HG02759 (cell line): ENCODE data around the gene MTURN.

ENCODE experiments used
- ATAC-seq: cut with Tn5 transposase; IDR thresholded peaks from one replicate; pipeline ENCODE4 v1.9.1; 2021; ENCODE audit warnings: mild to moderate bottlenecking, moderate library complexity; ENCODE audit not compliant: unreplicated experiment

MTURN gene

DNA sequence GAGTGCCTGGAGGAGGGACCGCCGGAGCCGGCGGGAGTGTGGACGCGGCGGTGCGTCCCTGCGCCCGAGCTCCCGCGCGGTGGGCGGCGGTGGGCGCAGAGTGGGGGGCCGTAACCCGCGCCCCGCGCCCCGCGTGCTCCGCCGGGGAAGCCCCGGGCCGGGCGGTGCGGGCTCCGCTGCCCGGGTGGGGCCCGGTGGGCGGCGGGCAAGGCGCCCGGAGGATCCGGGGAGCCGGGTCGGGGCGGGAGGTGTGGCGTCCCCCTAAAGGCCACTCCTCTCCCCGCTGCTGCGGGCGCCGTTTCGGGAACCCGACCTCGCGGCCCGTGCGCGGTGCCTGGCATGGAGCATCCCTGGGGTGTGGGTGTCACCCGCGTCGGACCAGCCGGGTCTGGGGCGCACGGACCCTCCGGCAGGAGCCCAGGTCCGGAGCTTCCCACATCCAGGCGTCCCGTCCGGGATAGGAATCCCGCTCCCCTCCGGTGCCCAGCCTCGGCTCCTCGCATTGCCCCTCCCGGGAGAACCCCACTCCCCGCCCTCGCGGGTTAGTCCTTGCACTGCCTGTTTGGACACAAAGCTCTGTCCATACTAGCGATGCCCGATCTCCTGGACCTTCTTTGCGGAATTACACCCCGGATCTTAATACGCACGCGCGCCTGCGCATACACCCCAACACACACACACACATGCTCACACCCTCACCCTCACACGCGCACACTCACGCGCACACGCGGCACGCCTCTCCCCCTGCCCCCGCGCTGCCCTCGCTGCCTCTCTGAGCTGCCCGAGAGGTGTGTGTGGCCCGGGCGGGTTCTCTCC lies 723 bp downstream of the MTURN start:
- ATAC-seq, result peak; percentile 28

DNA sequence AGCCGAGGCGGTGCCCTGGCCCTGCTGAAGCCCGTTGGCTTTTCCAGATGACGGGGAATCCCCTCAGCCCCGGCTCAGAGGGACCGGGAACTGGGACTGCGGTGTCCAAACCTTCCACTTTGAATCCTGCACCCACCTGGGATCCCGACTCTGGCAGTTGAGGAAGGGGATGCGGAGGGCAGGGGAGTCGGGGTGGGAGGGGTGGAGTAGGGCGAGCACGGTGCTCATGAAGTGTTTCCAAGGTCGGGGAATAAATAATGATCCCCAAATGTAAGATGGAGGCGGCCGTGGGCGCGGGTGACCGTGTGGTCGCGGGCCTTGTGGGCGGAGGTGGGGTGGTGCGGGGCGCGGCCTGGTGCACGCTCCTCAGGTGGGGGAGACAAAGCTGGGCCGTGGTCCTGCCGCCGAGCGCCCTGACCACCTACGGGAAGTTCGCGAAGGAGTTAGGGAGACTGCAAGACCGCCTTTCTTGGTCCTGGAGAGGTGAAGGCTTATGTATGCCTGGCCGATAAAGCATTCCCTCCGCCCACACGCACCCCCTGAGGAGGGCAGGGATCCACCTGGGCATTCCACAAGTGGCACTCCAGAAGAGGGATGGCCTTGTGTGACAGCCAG lies 1.4 kb downstream of the MTURN start:
- ATAC-seq, result no peak

DNA sequence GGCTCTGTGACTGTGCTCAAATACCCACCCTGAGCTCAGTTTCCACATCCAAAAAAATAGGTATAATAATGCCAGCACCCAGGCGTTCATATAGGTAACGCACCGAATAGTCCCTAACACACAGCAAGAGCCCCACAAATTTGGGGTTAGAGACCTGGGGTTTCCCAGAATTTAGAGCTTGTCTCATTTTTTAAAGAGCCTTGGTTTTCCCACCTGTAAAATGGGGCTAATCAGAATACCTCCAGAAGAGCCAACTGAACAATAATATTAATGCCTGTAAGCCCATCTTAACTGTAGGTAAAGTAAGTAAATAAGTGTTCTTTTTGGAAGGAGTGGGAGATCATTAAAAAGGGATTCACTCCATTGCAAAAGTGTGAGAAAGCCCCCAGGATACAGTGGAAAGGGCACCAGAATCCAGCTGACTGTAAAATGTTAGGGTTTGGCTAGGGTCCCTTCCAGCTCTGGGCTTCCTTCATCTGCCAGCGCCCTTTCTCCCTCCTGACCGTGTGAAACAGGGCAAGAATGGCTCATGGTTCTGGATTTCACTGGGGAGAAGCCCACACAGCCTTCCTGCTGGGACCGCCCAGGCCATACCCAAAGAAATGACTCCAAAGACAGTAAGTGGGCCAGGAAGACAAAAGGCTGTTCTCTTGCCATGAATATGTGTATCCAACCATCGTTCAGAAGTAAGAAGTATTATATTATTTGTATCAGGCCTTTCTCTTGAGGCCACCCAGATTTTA lies 2.1 kb downstream of the MTURN start:
- ATAC-seq, result no peak

- ATAC-seq, result no peak
Measured at GRCh38 chr7:30139836-30140384, 5.1 kb downstream of the MTURN start.

GRCh38 chr7:30140456-30140855 lies 5.7 kb downstream of the MTURN start:
- no peak for ATAC-seq

DNA sequence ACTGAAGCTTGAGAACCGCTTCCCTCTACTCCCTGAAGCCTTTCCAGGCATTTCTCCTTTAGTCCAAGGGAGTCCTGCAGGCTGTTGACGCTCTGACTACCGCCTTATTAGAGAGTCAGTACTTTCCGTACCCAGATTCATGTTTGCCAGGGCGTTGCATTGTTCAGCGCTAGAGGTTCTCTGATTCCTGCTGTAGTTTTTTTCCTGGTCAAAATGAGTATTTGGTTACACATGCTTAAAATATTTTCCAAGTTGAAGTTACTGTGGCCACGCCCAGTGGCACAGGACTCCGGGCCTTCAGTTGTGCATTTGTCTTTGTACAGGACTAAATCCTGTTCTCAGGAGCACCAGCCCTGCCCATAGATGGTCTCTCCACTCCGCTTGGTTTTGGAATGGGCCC lies 7.9 kb downstream of the MTURN start:
- ATAC-seq, result no peak

DNA sequence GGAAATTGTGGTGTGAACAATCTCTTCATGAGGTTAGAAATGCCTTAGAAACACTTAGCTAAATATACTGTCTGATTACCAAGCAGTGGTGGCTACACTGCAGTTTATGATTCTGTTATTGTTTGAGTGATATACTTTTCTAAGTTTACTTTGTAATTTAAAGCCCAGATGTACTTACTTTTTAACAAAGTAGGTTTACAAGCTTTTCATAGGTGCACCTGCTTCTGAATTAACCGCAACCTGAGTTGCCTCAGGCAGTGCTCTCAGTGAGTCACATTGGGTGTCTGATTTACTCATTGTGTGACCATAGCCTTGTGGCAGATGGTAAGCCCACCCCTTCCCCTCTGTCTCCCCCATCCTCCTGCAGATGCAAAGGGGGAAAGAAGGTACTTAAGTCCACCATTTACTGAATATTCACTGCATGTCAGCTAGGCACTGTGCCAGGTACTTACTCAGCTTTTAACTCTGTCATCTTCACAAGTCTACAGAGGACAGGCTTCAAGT lies 9.0 kb downstream of the MTURN start:
- ATAC-seq, result peak; percentile 62

DNA sequence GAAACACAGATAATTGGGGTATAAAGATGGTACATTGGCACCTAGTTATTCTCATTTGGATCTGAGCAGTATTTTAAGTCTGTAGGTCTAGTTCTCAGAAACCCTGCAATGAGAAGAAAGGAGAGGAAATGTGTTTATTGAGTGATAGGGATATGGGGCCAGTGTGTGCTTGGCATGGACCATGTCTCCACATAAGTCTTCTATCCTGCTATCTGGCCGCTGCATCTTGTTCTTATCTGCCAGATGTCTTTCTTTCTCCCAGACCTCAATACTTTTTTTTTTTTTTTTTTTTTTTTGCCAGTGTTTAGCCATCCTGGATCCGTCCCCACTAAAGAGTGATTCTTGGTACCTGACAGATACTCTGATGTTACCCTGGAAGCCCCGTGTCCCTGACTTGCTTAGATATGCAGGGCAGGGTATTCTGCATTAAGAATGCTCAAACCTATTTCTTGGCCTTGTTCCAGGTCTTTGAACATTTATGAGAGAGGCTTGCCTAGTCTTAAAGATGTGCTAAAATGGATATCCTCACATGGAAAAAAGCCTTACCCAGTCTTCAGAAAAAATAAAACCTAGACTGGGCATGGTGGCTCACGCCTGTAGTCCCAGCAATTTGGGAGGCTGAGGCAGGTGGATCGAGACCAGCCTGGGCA lies 10.0 kb downstream of the MTURN start:
- no peak for ATAC-seq

- ATAC-seq, result no peak
Measured at GRCh38 chr7:30145426-30145970, 10.7 kb downstream of the MTURN start.

DNA sequence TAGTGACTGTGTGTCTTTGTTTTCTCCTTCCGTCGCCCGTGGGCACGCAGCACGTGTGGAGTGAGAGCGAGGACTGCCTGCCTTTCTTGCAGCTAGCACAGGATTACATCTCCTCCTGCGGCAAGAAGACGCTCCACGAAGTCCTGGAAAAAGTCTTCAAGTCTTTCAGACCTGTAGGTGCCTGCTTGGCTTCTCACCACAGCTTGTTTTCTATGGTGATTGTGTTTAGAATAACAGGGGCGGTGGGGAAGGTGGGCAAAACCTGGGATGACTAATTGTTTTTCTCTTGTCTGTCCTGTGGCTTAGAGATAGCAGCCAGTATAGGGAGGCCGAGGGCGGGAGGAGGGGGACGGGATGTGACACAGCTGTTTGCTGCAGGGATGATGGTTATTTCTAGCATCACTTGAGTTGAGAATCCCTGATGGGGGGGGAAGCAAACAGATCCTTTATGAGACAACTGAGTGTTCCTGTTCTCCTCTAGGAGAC lies 11.4 kb downstream of the MTURN start:
- ATAC-seq, result no peak

GRCh38 chr7:30147223-30147622 lies 12.4 kb downstream of the MTURN start:
- no peak for ATAC-seq

DNA sequence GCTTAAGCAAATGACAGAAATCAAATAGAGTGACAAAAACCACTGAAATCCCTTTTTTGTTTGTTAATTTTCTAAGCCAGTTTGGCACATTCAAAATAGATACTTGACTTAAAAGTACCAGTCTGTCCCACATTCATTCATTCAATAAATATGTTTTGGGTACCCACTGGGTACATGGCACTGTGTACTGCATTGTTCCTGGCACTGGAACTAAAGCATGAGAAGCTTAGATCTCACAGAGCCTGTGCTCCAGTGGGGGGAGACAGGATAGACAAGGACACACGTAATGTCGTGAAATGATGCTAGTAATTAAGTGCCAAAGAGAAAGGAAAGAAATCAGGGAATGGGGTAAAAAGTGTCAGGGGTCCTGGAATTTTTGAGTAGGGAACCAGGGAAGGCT lies 13.0 kb downstream of the MTURN start:
- no peak for ATAC-seq

GRCh38 chr7:30148426-30148825 lies 13.6 kb downstream of the MTURN start:
- no peak for ATAC-seq

- ATAC-seq, result peak; percentile 50
Measured at GRCh38 chr7:30148951-30149459, 14.2 kb downstream of the MTURN start.

- ATAC-seq, result no peak
Measured at GRCh38 chr7:30149640-30150272, 15.0 kb downstream of the MTURN start.

DNA sequence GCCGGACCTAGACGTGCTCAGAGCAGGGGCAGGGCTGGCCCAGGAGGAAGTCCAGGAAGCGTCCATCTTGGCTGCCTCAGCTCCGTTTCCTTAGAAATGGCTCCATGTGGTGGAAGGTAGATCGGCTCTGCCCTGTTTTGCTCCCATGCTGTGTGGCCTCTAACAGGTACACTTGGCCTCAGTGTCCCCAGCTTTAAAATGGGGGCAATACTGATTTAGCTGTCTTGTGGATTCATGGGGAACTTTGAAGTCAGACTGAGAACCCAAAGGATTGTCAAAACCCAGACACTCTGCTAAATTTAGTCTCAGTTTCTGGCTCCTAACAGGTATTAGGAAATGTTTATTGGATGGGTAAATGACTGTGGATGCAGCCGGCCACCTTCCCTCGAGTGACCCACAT lies 15.9 kb downstream of the MTURN start:
- ATAC-seq, result no peak

DNA sequence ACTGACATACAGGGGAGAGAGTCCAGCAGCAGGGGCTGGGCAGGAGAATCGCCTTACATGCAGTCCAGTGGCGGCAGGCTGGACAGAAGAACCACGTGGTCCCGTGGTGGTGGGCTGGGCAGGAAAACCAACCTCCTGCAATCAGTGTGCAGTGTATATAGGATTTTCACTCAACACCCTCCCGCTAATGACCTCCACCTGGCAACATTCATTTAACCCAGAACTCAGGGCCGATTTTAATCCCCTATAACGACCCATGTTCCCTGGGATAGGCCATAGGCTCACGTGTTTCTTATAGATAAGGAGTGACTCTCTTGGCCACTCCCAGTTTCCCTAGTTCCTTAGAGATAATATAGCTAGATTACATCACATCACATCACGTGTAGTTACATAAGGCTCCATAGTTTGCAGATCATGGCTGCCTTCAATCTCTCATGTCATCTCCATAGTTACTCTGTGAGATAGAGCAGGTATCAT lies 19.4 kb downstream of the MTURN start:
- ATAC-seq, result no peak

DNA sequence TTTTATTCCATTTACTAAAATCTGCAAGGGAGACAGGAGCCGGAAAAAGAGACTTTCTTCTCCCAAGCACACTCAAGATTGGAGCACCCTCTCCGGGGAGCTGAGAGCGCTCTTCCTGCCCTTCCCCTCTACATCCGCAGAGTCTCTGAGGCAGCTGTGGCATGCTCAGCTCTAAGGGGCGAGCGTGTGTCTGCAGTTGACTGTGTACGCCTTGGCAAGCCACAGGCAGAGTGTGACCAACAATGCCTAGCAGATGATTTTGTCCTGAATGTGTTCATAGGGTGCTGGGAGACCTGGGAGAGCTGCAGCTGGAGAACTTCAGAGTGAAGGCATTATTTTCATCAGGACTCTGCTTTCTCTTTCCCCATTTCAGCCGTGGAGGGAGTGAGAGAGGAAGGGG lies 20.7 kb downstream of the MTURN start:
- ATAC-seq, result no peak

GRCh38 chr7:30157204-30157603 lies 22.4 kb downstream of the MTURN start:
- no peak for ATAC-seq

DNA sequence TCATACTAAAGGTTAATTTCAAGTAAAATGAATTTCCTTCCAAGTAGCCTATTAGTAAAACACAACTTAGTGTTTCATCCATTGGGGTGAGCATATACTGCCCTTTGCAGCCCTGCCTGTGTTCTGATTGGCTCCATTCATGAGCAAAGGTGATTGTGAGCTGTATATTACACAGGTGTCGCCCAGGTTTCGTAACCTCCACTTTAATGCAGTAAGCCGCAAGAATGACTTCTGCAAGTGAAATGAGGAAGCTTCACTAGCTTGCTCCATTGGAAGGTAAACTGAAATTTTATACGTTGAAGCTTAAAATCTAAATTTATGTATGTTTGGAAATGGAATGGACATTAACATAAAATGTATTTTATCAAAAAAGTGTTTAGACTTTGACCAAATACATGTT lies 24.4 kb downstream of the MTURN start:
- no peak for ATAC-seq
